ENCODE results near the gene SH3RF3. TPM values are rescaled to one million over a fixed set of nuclear protein-coding genes. Genes with fewer than 3 reads are reported as not detected.

SH3RF3 gene
- total RNA-seq, 1 experiment from 2014 or later: 0.98 TPM

GRCh38 chr2:109537565-109538222 is 408.7 kb downstream of the SH3RF3 start:
- CTCF ChIA-PET: no interaction called here
- BruUV-seq (replicated peaks): no TSS peak
- intact Hi-C loops (cut with micrococcal nuclease; ENCODE audit: unreplicated experiment): no loop called here

GRCh38 chr2:109538546-109538945 is 409.5 kb downstream of the SH3RF3 start:
- Histone ChIP-seq H3K4me1 (peaks cover 12% of the 10 kb centered on the region), H3K27me3 (replicated peaks; ENCODE audit: control insufficient read depth, insufficient read depth, low read length) (no peaks in the 10 kb centered on the region), H3K9me3 (peaks cover 2% of the 10 kb centered on the region; the same call in 1 of the 2 replicates), H3K4me3 (ENCODE audit: low read depth, low read length) (no peak overlapping the region), H3K36me3 (ENCODE audit: control insufficient read depth, insufficient read depth, low read length) (no peaks in the 10 kb centered on the region)
- no peaks in the 10 kb centered on the region for H3K36me3 Mint-ChIP-seq (ENCODE audit: insufficient read depth, unreplicated experiment)
- no TSS peak for BruUV-seq (replicated peaks)
- no peaks in the 10 kb centered on the region for H3K27me3 Mint-ChIP-seq (ENCODE audit: insufficient read depth, unreplicated experiment)
- TF ChIP-seq, protein P1, sequence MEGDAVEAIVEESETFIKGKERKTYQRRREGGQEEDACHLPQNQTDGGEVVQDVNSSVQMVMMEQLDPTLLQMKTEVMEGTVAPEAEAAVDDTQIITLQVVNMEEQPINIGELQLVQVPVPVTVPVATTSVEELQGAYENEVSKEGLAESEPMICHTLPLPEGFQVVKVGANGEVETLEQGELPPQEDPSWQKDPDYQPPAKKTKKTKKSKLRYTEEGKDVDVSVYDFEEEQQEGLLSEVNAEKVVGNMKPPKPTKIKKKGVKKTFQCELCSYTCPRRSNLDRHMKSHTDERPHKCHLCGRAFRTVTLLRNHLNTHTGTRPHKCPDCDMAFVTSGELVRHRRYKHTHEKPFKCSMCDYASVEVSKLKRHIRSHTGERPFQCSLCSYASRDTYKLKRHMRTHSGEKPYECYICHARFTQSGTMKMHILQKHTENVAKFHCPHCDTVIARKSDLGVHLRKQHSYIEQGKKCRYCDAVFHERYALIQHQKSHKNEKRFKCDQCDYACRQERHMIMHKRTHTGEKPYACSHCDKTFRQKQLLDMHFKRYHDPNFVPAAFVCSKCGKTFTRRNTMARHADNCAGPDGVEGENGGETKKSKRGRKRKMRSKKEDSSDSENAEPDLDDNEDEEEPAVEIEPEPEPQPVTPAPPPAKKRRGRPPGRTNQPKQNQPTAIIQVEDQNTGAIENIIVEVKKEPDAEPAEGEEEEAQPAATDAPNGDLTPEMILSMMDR (IDR thresholded peaks at IDR 0.05; ENCODE audit: insufficient read depth in 1 of 2, low read depth in 1 of 2, low read length in 1 of 2, severe bottlenecking in 1 of 2, unreplicated experiment in 1 of 2): no peak
- ChIA-PET CTCF (no interaction called here), POLR2A (no interaction called here)
- peaks cover 8% of the 10 kb centered on the region for H3K4me1 Mint-ChIP-seq (ENCODE audit: low read depth, unreplicated experiment)
- DNase-seq: no peak
- H3K4me3 Mint-ChIP-seq (ENCODE audit: unreplicated experiment): no peak overlapping the region
- peaks cover 6% of the 10 kb centered on the region for H3K9me3 Mint-ChIP-seq (ENCODE audit: unreplicated experiment)
- no peak overlapping the region for H3K27ac Mint-ChIP-seq (ENCODE audit: unreplicated experiment)
- intact Hi-C loops (cut with micrococcal nuclease; ENCODE audit: unreplicated experiment): no loop called here

More at GRCh38 chr2:109537565-109538222, 408.7 kb downstream of the SH3RF3 start:
- H3K4me1 Mint-ChIP-seq (ENCODE audit: low read depth, unreplicated experiment): peaks cover 8% of the 10 kb centered on the region
- no peaks in the 10 kb centered on the region for H3K36me3 ChIP-seq (ENCODE audit: control insufficient read depth, insufficient read depth, low read length)
- TF ChIP-seq, protein P1 (IDR thresholded peaks at IDR 0.05; ENCODE audit: insufficient read depth in 1 of 2, low read depth in 1 of 2, low read length in 1 of 2, severe bottlenecking in 1 of 2, unreplicated experiment in 1 of 2): no peak
- no peak overlapping the region for H3K4me3 Mint-ChIP-seq (ENCODE audit: unreplicated experiment)
- peaks cover 12% of the 10 kb centered on the region for H3K4me1 ChIP-seq
- H3K36me3 Mint-ChIP-seq (ENCODE audit: insufficient read depth, unreplicated experiment): no peaks in the 10 kb centered on the region
- H3K9me3 Mint-ChIP-seq (ENCODE audit: unreplicated experiment): peaks cover 6% of the 10 kb centered on the region
- H3K27me3 Mint-ChIP-seq (ENCODE audit: insufficient read depth, unreplicated experiment): no peaks in the 10 kb centered on the region
- DNase-seq: no peak
- H3K27ac Mint-ChIP-seq (ENCODE audit: unreplicated experiment): no peak overlapping the region
- POLR2A ChIA-PET: no interaction called here
- H3K4me3 ChIP-seq (ENCODE audit: low read depth, low read length): no peak overlapping the region
- H3K9me3 ChIP-seq: peaks cover 2% of the 10 kb centered on the region; the same call in 1 of the 2 replicates
- no peaks in the 10 kb centered on the region for H3K27me3 ChIP-seq (replicated peaks; ENCODE audit: control insufficient read depth, insufficient read depth, low read length)

- no peaks in the 10 kb centered on the region; the same call in 1 of the 2 replicates for H3K36me3 ChIP-seq (ENCODE audit: control insufficient read depth, insufficient read depth, low read length)
- CTCF ChIA-PET: no interaction called here
- POLR2A ChIA-PET: no interaction called here
- peaks cover 4% of the 10 kb centered on the region for H3K4me1 Mint-ChIP-seq (ENCODE audit: low read depth, unreplicated experiment)
- TF ChIP-seq, protein P1 (IDR thresholded peaks at IDR 0.05; ENCODE audit: insufficient read depth in 1 of 2, low read depth in 1 of 2, low read length in 1 of 2, severe bottlenecking in 1 of 2, unreplicated experiment in 1 of 2): no peak
- BruUV-seq (replicated peaks): no TSS peak
- no peak for DNase-seq
- H3K4me1 ChIP-seq: peaks cover 13% of the 10 kb centered on the region
- H3K9me3 Mint-ChIP-seq (ENCODE audit: unreplicated experiment): no peaks in the 10 kb centered on the region
- no peaks in the 10 kb centered on the region for H3K36me3 Mint-ChIP-seq (ENCODE audit: insufficient read depth, unreplicated experiment)
- H3K9me3 ChIP-seq: no peaks in the 10 kb centered on the region
- intact Hi-C loops (cut with micrococcal nuclease; ENCODE audit: unreplicated experiment): no loop called here
- H3K27ac Mint-ChIP-seq (ENCODE audit: unreplicated experiment): no peak overlapping the region
- no peaks in the 10 kb centered on the region for H3K27me3 Mint-ChIP-seq (ENCODE audit: insufficient read depth, unreplicated experiment)
- no peak overlapping the region for H3K4me3 Mint-ChIP-seq (ENCODE audit: unreplicated experiment)
- no peaks in the 10 kb centered on the region for H3K27me3 ChIP-seq (replicated peaks; ENCODE audit: control insufficient read depth, insufficient read depth, low read length)
- H3K4me3 ChIP-seq (ENCODE audit: low read depth, low read length): no peak overlapping the region
Observed at GRCh38 chr2:109542384-109542783, 413.4 kb downstream of the SH3RF3 start.

Measured in Caco-2 (cell line).